GM12878 (cell line): ENCODE measurements around the gene KIAA1191. TPM values are rescaled to one million over a fixed set of nuclear protein-coding genes. Genes with fewer than 3 reads are reported as not detected.

Experiments used
- ATAC-seq: fragments of 200-7000 bp; cut with Tn5 transposase; 3 replicates; pipeline ENCODE4 v1.9.1; 2020; ENCODE audit warnings: mild to moderate bottlenecking, moderate library complexity
- BruUV-seq: library from RNA; stranded (reverse); fragments of 400-500 nt; replicated peaks from 2 replicates; lab custom pipeline; 2021; lab: Mats Ljungman, UMichigan
- CTCF ChIA-PET: fragments of 300-600 bp; sonication (Branson Sonifier 250); formaldehyde crosslinking; extraction: SDS; loops from one replicate; lab custom pipeline; 2021; ENCODE audit warnings: inconsistent platforms; lab: Yijun Ruan, JAX
- POLR2A ChIA-PET: fragments of 350-600 bp; formaldehyde crosslinking; extraction: SDS; loops from one replicate; lab custom pipeline; 2021; ENCODE audit warnings: inconsistent platforms; lab: Charles Lee
- RAD21 ChIA-PET: fragments of 300-600 bp; sonication (Branson Sonifier 250); formaldehyde crosslinking; loops from one replicate; lab custom pipeline; 2023; ENCODE audit warnings: antibody characterized with exemption; ENCODE audit not compliant: unreplicated experiment; lab: Charles Lee
- SMC1A ChIA-PET: fragments of 300-600 bp; sonication (Branson Sonifier 250); formaldehyde crosslinking; loops from one replicate; lab custom pipeline; 2023; ENCODE audit not compliant: unreplicated experiment, uncharacterized antibody; lab: Charles Lee
- DNase-seq: peaks from one replicate; pipeline ENCODE4 v3.0.0-alpha.2; 2011; ENCODE audit warnings: low read depth, low spot score
- FAIRE-seq: peaks from 3 replicates; lab custom pipeline; 2011; peaks lifted over from hg19 to GRCh38; lab: Jason Lieb, UNC
- H2AFZ ChIP-seq: 2 replicates; pipeline ENCODE4 v1.6.0; 2011; ENCODE audit warnings: low read depth, low read length, control low read depth; ENCODE audit not compliant: control insufficient read depth
- H3K27ac ChIP-seq: 2 replicates; pipeline ENCODE4 v1.5.1; 2011; ENCODE audit warnings: control low read depth; ENCODE audit not compliant: control insufficient read depth, insufficient read depth
- H3K27me3 ChIP-seq, 2 experiments: replicated peaks in 1 of 2; 2 replicates each; pipeline versions ENCODE4 v1.6.0 to v1.6.1; 2011; ENCODE audit warnings: low read length in 1 of 2; ENCODE audit not compliant: control insufficient read depth in 2 of 2, insufficient read depth in 2 of 2
- H3K36me3 ChIP-seq, 2 experiments: 2 replicates each; pipeline ENCODE4 v1.5.1; 2011; ENCODE audit warnings: low read length in 1 of 2; ENCODE audit not compliant: control insufficient read depth in 2 of 2, insufficient read depth in 2 of 2
- H3K4me1 ChIP-seq: 2 replicates; pipeline ENCODE4 v1.6.1; 2011; ENCODE audit warnings: mild to moderate bottlenecking, low read length, moderate library complexity, mixed read lengths; ENCODE audit not compliant: control insufficient read depth, insufficient read depth
- H3K4me2 ChIP-seq: 2 replicates; pipeline ENCODE4 v1.6.0; 2011; ENCODE audit warnings: control low read depth; ENCODE audit not compliant: control insufficient read depth, insufficient read depth
- H3K4me3 ChIP-seq: fragments of 200-600 bp; sonication (generic); 2 replicates; pipeline ENCODE4 v1.5.1; 2016
- H3K79me2 ChIP-seq: 2 replicates; pipeline ENCODE4 v1.6.0; 2011; ENCODE audit warnings: low read length; ENCODE audit not compliant: control insufficient read depth, insufficient read depth
- H3K9ac ChIP-seq: 2 replicates; pipeline ENCODE4 v1.8.0; 2011; ENCODE audit warnings: low read length, control low read depth, mixed read lengths; ENCODE audit not compliant: control insufficient read depth, insufficient read depth
- H3K9me3 ChIP-seq: replicated peaks from 3 replicates; pipeline ENCODE4 v1.5.1; 2011; ENCODE audit warnings: mild to moderate bottlenecking, low read length; ENCODE audit not compliant: control insufficient read depth, insufficient read depth
- H4K20me1 ChIP-seq: 2 replicates; pipeline ENCODE4 v1.6.0; 2011; ENCODE audit not compliant: control insufficient read depth, insufficient read depth
- CHD2 ChIP-seq: IDR thresholded peaks from 2 replicates; pipeline ENCODE4 v1.6.1; 2011; ENCODE audit warnings: low read depth, low read length, improper control_type of control experiment, borderline replicate concordance
- CREM ChIP-seq: IDR thresholded peaks from 2 replicates; pipeline ENCODE4 v1.6.1; 2014; ENCODE audit warnings: antibody characterized with exemption, low read depth
- KAT2A ChIP-seq: conservative IDR thresholded peaks from 2 replicates; pipeline ENCODE4 v1.6.1; 2011; ENCODE audit warnings: low read depth, low read length; ENCODE audit not compliant: control insufficient read depth
- MYC ChIP-seq: IDR thresholded peaks from 2 replicates; pipeline ENCODE4 v1.6.1; 2011; ENCODE audit warnings: mild to moderate bottlenecking, low read length, moderate library complexity, inconsistent platforms; ENCODE audit not compliant: insufficient read depth, insufficient replicate concordance, insufficient read length, severe bottlenecking
- PML ChIP-seq: IDR thresholded peaks from 2 replicates; pipeline ENCODE4 v1.6.1; 2012; ENCODE audit warnings: low read length, inconsistent platforms
- SPI1 ChIP-seq: IDR thresholded peaks from 2 replicates; pipeline ENCODE4 v1.6.1; 2011; ENCODE audit warnings: low read depth, mild to moderate bottlenecking, low read length, moderate library complexity, borderline replicate concordance; ENCODE audit not compliant: insufficient read depth
- SRF ChIP-seq, 2 experiments: IDR thresholded peaks; 2 replicates each; pipeline ENCODE4 v1.6.1; 2011; ENCODE audit warnings: low read depth in 2 of 2, low read length in 2 of 2, mild to moderate bottlenecking in 1 of 2, moderate library complexity in 1 of 2
- ZBED1 ChIP-seq: IDR thresholded peaks from 2 replicates; pipeline ENCODE4 v1.6.1; 2016; ENCODE audit warnings: borderline replicate concordance
- WGBS: methylation state at CpG from one replicate; pipeline ENCODE4 v1.1.6; 2016; ENCODE audit warnings: low lambda C conversion rate; ENCODE audit not compliant: insufficient replicate concordance, insufficient coverage; ENCODE audit errors: missing lambda C conversion rate; 5-methylcytosine and 5-hydroxymethylcytosine counted together
- in situ Hi-C: fragments of 300-500 bp; cut with MboI; formaldehyde crosslinking; loops from 9 replicates; pipeline ENCODE4 v1.14.3; 2018; ENCODE audit warnings: mixed read lengths
- intact Hi-C: fragments of 100-400 bp; cut with micrococcal nuclease; formaldehyde crosslinking; loops from one replicate; pipeline ENCODE4 v1.14.2; 2022; ENCODE audit not compliant: unreplicated experiment
- polyA plus RNA-seq, 11 experiments: library from polyadenylated mRNA; depleted of rRNA in 4 of 11; unstranded in 6 of 11; stranded (reverse) in 5 of 11; fragments of >200 nt; fragmentation: Nextera tagmentation in 4 of 11; fragmentation: Illumina TruSeq in 1 of 11; extraction: Ambion mirVana in 4 of 11; extraction: Trizol in 1 of 11; gene quantifications; 1 replicate in 1 of 11; 2 replicates in 10 of 11; pipeline versions ENCODE4 v1.2.1 to v1.2.3, GENCODE V29; 2011 to 2016; ENCODE audit warnings: inconsistent platforms in 2 of 11, missing spikeins in 2 of 11, low read depth in 1 of 11
- total RNA-seq, 4 experiments: library from RNA; depleted of rRNA in 3 of 4; stranded (reverse); fragments of >200 nt in 3 of 4; fragmentation: Illumina TruSeq in 1 of 4; extraction: Trizol in 1 of 4; gene quantifications; 2 replicates each; pipeline versions ENCODE4 v1.2.1 to v1.2.3, GENCODE V29; 2013 to 2021
- TF ChIP-seq, protein P1 (sequence below): IDR thresholded peaks from 2 replicates; pipeline ENCODE4 v1.6.1; 2011; ENCODE audit warnings: borderline replicate concordance, low read depth, mild to moderate bottlenecking, moderate library complexity, low read length; ENCODE audit not compliant: insufficient read depth, poor library complexity, severe bottlenecking
- TF ChIP-seq, protein P2 (sequence below): fragments of 450-650 bp; conservative IDR thresholded peaks from 2 replicates; pipeline ENCODE4 v1.6.1; 2017; ENCODE audit warnings: mild to moderate bottlenecking, moderate library complexity

Gene KIAA1191
- total and polyA plus RNA-seq, 10 of the 15 experiments (the other 5 are each of a cell fraction or from before 2014, with no cell fraction given): 14.9 to 58.2 (median 31.8) TPM

DNA sequence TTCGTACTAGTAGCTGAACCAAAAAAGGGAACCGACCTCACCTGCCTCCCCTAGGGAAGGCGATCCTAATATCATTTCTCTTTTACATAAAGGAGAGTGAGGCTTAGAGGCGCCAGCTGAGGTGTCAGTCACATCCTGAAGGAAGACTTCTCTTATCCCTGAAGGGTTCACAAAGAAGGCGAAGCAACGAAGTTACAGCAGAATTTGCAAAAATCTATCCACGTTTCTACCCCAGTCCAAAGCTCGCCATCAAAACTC lies 598 bp upstream of the KIAA1191 start:
- BruUV-seq: no TSS peak
- in situ Hi-C loops (no loop called here), intact Hi-C loops (no loop called here)
- Histone ChIP-seq H3K36me3 (no peaks in the 10 kb centered on the region), H3K79me2 (peaks cover 31% of the 10 kb centered on the region), H3K4me1 (no peaks in the 10 kb centered on the region; the same call in 1 of the 2 replicates), H2AFZ (peak overlapping the region; percentile 96), H3K9me3 (no peaks in the 10 kb centered on the region), H3K27ac (no peak overlapping the region), H3K9ac (peak overlapping the region; percentile 46; the same call in 1 of the 2 replicates), H4K20me1 (no peaks in the 10 kb centered on the region), H3K4me2 (peak overlapping the region; percentile 86), H3K4me3 (peak overlapping the region; percentile 85), H3K27me3 (no peaks in the 10 kb centered on the region)
- WGBS: 11% methylated on average over 8 of the region's 8 CpGs
- ATAC-seq (peak; percentile 12), FAIRE-seq (no peak), DNase-seq (no peak)
- POLR2A ChIA-PET: interaction anchor here (0.6 to 3.2 kb wide), 4 partner anchors 10 to 174 kb away, joined by 3 to 41 read pairs (median 11); partner anchors contain the start of genes FAF2, NOP16 and RNF44
- CTCF ChIA-PET: interaction anchor here (0.7 to 2.1 kb wide), 5 partner anchors 10 to 180 kb away, joined by 4 to 11 read pairs (median 4); partner anchors contain the start of genes HIGD2A and NOP16
- RAD21 ChIA-PET: interaction anchor here (0.7 to 3.2 kb wide), 10 partner anchors 9 to 633 kb away, joined by 3 to 29 read pairs (median 4); partner anchors contain the start of genes HIGD2A, NOP16 and RNF44
- SMC1A ChIA-PET: interaction anchor here (0.9 to 3.2 kb wide), 5 partner anchors 9 to 27 kb away, joined by 3 to 36 read pairs (median 7); partner anchors contain the start of gene NOP16
- TF ChIP-seq SPI1: peak; percentile 36; the same call in 1 of the 2 replicates
- TF ChIP-seq CHD2: no peak

DNA sequence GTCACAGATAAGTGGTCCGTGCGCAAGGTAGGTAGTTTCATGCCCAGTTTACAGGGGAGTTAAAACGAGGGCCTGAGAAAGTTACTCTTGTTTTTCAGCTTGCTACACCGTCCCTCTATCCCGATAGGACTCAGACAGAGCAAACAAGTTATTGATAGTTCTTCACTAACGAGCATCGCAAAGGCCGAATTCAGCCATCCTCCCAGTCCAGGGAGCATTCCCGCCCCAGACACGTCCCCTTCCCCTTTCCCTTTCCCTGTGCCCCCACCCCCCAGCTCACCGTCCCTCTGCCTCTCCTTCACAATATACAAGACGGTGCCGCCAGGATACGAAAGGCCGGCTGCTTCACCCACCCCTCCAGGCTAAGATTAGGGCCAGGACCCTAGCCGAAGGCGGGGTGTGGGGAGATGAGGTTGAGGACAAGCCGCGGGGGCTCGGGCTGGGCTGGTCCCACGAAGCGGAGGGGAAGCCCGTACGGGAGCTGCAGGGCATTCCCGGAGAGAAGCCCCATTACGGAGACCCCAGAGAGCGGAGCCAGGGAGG lies 599 bp downstream of the KIAA1191 start:
- Histone ChIP-seq H3K27me3 (no peaks in the 10 kb centered on the region), H3K9me3 (no peaks in the 10 kb centered on the region), H4K20me1 (0 out of 2 replicates have a peak, but pooled peaks cover 4% of the 10 kb centered on the region), H3K4me2 (peak overlapping the region; percentile 15), H3K9ac (peak overlapping the region; percentile 79), H3K4me1 (no peaks in the 10 kb centered on the region; the same call in 1 of the 2 replicates), H3K79me2 (peaks cover 39% of the 10 kb centered on the region), H2AFZ (peak overlapping the region; percentile 96), H3K36me3 (peaks cover 0 to 4% of the 10 kb centered on the region in 2 experiments; a peak in 1 of 4 replicates), H3K4me3 (peak overlapping the region; percentile 85), H3K27ac (peak overlapping the region; percentile 81)
- intact Hi-C loops (loop anchor here (2.0 kb wide), 1 partner anchor 28 kb away; the partner anchor contains the start of genes HIGD2A and NOP16), in situ Hi-C loops (no loop called here)
- WGBS: 1% methylated on average over 23 of the region's 27 CpGs
- TSS peak; percentile 75 for BruUV-seq
- CTCF ChIA-PET: interaction anchor here (0.9 to 2.1 kb wide), 5 partner anchors 9 to 177 kb away, joined by 3 to 11 read pairs (median 4); partner anchors contain the start of genes CLTB and RNF44
- RAD21 ChIA-PET: interaction anchor here (0.9 to 3.2 kb wide), 5 partner anchors 9 to 177 kb away, joined by 3 to 29 read pairs (median 5); partner anchors contain the start of genes HIGD2A, NOP16 and RNF44
- FAIRE-seq: no peak
- no peak for DNase-seq
- ATAC-seq: peak; percentile 13
- SMC1A ChIA-PET: interaction anchor here (1.2 to 3.2 kb wide), 4 partner anchors 8 to 40 kb away, joined by 3 to 36 read pairs (median 6); partner anchors contain the start of gene NOP16
- POLR2A ChIA-PET: interaction anchor here (0.6 to 3.2 kb wide), 5 partner anchors 9 to 378 kb away, joined by 4 to 41 read pairs (median 9); partner anchors contain the start of genes HIGD2A, NOP16 and RNF44
- no peak for TF ChIP-seq MYC
- TF ChIP-seq CREM: no peak
- TF ChIP-seq, protein P1, sequence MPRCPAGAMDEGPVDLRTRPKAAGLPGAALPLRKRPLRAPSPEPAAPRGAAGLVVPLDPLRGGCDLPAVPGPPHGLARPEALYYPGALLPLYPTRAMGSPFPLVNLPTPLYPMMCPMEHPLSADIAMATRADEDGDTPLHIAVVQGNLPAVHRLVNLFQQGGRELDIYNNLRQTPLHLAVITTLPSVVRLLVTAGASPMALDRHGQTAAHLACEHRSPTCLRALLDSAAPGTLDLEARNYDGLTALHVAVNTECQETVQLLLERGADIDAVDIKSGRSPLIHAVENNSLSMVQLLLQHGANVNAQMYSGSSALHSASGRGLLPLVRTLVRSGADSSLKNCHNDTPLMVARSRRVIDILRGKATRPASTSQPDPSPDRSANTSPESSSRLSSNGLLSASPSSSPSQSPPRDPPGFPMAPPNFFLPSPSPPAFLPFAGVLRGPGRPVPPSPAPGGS: no peak
- TF ChIP-seq KAT2A: no peak
- no peak for TF ChIP-seq ZBED1
- no peak for TF ChIP-seq SRF (IDR thresholded peaks at IDR 0.05; ENCODE audit: low read depth in 2 of 2, low read length in 2 of 2)
- TF ChIP-seq, protein P2, sequence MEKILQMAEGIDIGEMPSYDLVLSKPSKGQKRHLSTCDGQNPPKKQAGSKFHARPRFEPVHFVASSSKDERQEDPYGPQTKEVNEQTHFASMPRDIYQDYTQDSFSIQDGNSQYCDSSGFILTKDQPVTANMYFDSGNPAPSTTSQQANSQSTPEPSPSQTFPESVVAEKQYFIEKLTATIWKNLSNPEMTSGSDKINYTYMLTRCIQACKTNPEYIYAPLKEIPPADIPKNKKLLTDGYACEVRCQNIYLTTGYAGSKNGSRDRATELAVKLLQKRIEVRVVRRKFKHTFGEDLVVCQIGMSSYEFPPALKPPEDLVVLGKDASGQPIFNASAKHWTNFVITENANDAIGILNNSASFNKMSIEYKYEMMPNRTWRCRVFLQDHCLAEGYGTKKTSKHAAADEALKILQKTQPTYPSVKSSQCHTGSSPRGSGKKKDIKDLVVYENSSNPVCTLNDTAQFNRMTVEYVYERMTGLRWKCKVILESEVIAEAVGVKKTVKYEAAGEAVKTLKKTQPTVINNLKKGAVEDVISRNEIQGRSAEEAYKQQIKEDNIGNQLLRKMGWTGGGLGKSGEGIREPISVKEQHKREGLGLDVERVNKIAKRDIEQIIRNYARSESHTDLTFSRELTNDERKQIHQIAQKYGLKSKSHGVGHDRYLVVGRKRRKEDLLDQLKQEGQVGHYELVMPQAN: no peak
- TF ChIP-seq PML: no peak
